Testis (tissue), 3 donors: ENCODE data around the gene MRPL34. TPM values are rescaled to one million over a fixed set of nuclear protein-coding genes. Genes with fewer than 3 reads are reported as not detected.
"Not testable (repeated sequence)": the region's sequence is repeated elsewhere in the genome, so short reads cannot be mapped to it uniquely, and the experiment has no call there.

Experiments used
- DNase-seq: peaks from one replicate; pipeline ENCODE4 v3.0.0-alpha.2; 2019
- H3K27ac ChIP-seq, 2 donors: fragments of 200-600 bp; sonication (generic); one replicate each; pipeline ENCODE4 v1.5.1; 2019
- H3K27me3 ChIP-seq: fragments of 200-600 bp; sonication (generic); one replicate; pipeline ENCODE4 v1.5.1; 2019
- H3K36me3 ChIP-seq: fragments of 200-600 bp; sonication (generic); one replicate; pipeline ENCODE4 v1.5.1; 2017; ENCODE audit warnings: low read depth; ENCODE audit errors: missing control alignments
- H3K4me1 ChIP-seq: fragments of 200-600 bp; sonication (generic); one replicate; pipeline ENCODE4 v1.5.1; 2019
- H3K4me3 ChIP-seq, 2 donors: fragments of 200-600 bp; sonication (generic); one replicate each; pipeline ENCODE4 v1.5.1; 2017 to 2019
- H3K9me3 ChIP-seq: fragments of 200-600 bp; sonication (generic); one replicate; pipeline ENCODE4 v1.5.1; 2017
- POLR2A ChIP-seq: fragments of 450-650 bp; IDR thresholded peaks from one replicate; pipeline ENCODE4 v1.6.1; 2017; ENCODE audit warnings: antibody characterized with exemption, mild to moderate bottlenecking, moderate library complexity
- WGBS, 2 donors: methylation state at CpG; one replicate each; pipeline ENCODE4 v1.1.5; 2018; 5-methylcytosine and 5-hydroxymethylcytosine counted together
- intact Hi-C: fragments of 100-400 bp; cut with DNase I; formaldehyde crosslinking; loops from one replicate; pipeline ENCODE4 v1.15.1; 2023; ENCODE audit warnings: low total_unique reads
- polyA plus RNA-seq: library from polyadenylated mRNA; stranded (reverse); fragments of 350-450 nt; fragmentation: Illumina TruSeq; extraction: RNeasy Lipid Tissue Mini Kit (QIAGEN cat#74804); gene quantifications from one replicate; pipeline ENCODE4 v1.2.3, GENCODE V29; 2014; ENCODE audit warnings: low read depth, low replicate concordance; ENCODE audit not compliant: insufficient read depth
- total RNA-seq, 2 donors: library from RNA; depleted of rRNA; stranded (reverse); fragments of >200 nt; gene quantifications; one replicate each; pipeline ENCODE4 v1.2.3, GENCODE V29; 2016
- TF ChIP-seq, protein P1 (sequence below), 3 experiments: fragments of 450-650 bp in 2 of 3; fragments of 200-600 bp in 1 of 3; sonication (generic) in 1 of 3; IDR thresholded peaks; one replicate each; pipeline ENCODE4 v1.5.1; 2016 to 2019; ENCODE audit warnings: antibody characterized with exemption in 3 of 3, mild to moderate bottlenecking in 2 of 3, moderate library complexity in 1 of 3

MRPL34 gene
- total and polyA plus RNA-seq, 3 donors from 2014 or later = 126 to 206 (median 180) TPM

DNA sequence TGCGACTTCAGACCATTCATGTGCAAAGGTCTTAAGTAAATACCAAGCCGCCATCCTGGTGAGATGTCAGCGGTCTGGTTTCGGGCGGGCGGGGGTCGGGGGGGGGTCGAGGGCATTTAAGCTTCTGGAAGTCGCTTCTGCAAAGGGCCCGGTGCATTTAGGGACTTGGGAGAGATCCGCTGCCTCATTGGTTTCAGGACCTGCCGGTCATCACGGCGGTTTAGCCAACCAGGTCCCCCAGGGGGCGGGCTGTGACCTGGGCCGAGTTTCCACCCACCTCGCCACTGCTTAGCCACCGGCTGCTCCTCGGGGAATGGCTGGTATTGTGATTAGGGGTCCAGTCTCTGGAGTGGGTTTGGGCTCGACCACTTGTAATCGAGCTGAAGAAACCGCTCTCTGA, 16.2 kb upstream of the MRPL34 start:
- peak; percentile 82 for DNase-seq
- H3K9me3 ChIP-seq = no peaks in the 10 kb centered on the region

DNA sequence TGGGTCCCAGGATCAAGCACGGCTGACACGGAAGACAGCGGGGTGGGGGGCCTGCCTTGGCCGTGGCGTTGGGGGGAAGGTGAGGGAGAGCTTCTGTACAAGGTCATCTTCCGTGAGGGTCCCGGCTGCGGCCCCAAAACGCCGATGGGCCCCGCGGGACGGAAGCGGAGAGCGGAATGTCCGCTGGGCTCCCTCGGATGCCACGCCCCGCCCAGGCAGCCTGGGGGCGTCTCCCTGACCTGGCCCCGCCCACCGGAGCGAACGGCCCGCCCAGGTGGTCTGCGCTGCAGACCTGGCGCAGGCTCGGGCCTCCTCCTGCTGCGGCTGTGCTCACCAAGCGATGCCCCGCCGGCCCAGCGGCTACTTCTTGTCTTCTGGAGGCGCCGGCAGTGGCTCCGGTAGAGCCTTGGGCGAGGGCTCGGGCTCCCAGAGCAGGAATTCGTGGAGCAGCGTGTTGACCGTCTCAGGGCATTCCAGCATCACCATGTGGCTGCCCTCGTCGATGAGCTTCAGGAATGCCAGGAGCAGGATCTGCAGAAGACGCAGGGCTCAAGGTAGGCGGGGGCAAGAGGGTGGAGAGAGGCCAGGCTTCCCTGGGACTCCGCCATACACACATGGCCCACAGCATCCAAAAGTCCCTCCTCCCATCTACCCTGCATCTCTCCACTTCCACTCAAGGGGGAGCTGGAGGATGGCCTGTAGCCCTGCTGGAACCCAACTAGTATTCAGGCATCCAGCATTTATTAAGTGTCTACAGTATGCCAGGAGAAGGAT, 13.2 kb upstream of the MRPL34 start:
- no peaks in the 10 kb centered on the region for H3K27me3 ChIP-seq
- H3K4me3 ChIP-seq = peak overlapping the region in 1 of 2 donors; percentile 33
- no peak overlapping the region for H3K27ac ChIP-seq
- intact Hi-C loops = no loop called here
- TF ChIP-seq, protein P1, sequence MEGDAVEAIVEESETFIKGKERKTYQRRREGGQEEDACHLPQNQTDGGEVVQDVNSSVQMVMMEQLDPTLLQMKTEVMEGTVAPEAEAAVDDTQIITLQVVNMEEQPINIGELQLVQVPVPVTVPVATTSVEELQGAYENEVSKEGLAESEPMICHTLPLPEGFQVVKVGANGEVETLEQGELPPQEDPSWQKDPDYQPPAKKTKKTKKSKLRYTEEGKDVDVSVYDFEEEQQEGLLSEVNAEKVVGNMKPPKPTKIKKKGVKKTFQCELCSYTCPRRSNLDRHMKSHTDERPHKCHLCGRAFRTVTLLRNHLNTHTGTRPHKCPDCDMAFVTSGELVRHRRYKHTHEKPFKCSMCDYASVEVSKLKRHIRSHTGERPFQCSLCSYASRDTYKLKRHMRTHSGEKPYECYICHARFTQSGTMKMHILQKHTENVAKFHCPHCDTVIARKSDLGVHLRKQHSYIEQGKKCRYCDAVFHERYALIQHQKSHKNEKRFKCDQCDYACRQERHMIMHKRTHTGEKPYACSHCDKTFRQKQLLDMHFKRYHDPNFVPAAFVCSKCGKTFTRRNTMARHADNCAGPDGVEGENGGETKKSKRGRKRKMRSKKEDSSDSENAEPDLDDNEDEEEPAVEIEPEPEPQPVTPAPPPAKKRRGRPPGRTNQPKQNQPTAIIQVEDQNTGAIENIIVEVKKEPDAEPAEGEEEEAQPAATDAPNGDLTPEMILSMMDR (IDR thresholded peaks at IDR 0.05) = peak in 2 of 3 experiments; percentile 15 to 17
- no peak for TF ChIP-seq POLR2A
- H3K9me3 ChIP-seq = no peaks in the 10 kb centered on the region
- H3K36me3 ChIP-seq = no peaks in the 10 kb centered on the region
- WGBS, 2 donors = 43% methylated on average over 6 to 36 of the region's 46 CpGs
- peak; percentile 53 for DNase-seq
- H3K4me1 ChIP-seq = no peaks in the 10 kb centered on the region

More for the DNA sequence above, 16.2 kb upstream of the MRPL34 start:
- H3K27me3 ChIP-seq = no peaks in the 10 kb centered on the region
- intact Hi-C loops = loop anchor here (10.0 kb wide), 1 partner anchor 225 kb away; no protein-coding TSS in a partner anchor
- WGBS, 2 donors = 10 to 14% methylated on average over 10 to 22 of the region's 22 CpGs
- TF ChIP-seq POLR2A = no peak
- TF ChIP-seq, protein P1 (IDR thresholded peaks at IDR 0.05) = no peak
- no peak overlapping the region for H3K27ac ChIP-seq
- no peaks in the 10 kb centered on the region for H3K4me1 ChIP-seq
- no peaks in the 10 kb centered on the region for H3K36me3 ChIP-seq
- no peak overlapping the region for H3K4me3 ChIP-seq

DNA sequence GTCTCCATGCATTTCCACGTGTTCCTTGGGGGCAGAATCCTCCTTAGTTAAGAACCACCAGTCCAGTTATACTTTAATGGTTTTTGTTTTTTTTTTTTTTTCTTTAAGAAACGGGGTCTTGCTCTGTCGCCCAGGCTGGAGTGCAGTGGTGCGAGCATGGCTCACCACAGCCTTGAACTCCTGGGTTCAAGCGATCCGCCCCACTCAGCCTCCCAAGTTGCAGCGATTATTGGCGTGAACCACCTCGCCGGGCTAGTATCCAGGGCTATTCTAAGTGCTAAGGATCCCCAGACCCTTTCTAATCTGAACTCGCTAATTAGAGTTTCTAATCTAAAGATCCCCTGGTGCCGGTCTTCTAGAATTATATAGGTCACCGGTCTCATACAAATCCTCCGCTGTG, 12.1 kb upstream of the MRPL34 start:
- Histone ChIP-seq H3K9me3 (no peaks in the 10 kb centered on the region), H3K27me3 (no peaks in the 10 kb centered on the region), H3K36me3 (no peaks in the 10 kb centered on the region), H3K4me1 (no peaks in the 10 kb centered on the region), H3K4me3 (no peak overlapping the region), H3K27ac (no peak overlapping the region)
- DNase-seq = no peak
- 47 to 72% methylated on average over 14 of the region's 14 CpGs for WGBS, 2 donors
- TF ChIP-seq, protein P1 (IDR thresholded peaks at IDR 0.05) = no peak
- TF ChIP-seq POLR2A = no peak
- intact Hi-C loops = no loop called here

DNA sequence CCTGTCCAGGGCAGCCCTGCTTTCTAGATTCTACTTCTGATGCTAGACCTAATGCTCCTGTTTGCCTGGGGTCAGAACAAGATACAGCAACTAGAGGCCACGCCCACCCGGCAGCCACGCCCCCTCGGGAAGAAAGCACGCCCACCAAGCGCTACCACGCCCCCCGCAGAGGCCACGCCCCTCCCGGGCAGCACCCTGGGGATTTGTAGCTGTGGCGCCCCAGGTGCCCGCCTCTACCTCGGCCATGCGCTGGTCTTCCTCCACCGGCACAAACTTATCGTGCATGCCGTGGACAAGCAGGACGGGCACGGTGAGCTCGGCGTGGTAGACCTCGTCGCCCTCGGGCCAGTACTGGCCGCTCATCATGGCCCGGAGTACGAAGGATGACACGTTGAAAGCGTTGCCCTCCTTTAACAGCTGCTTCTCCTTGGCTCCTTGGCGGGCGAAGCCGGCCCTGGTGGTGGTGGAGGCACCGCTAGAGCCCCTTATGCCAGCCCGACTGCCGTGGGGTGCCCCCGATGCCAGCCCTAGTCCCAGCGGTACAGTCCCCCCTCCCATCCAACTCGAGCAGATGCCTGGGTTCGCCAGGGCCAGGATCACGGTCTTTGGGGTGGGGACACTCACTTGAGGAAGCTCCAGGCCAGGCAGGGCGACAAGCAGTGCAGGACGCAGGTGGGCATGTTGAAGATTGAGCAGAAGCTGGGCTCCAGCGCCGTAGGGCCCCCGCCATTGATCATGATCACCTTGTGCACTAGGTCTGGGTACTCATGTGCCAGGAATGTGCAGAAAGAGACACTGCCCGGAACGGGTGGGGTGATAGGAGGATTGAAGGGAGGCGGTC, 11.4 kb upstream of the MRPL34 start:
- H3K4me1 ChIP-seq = no peaks in the 10 kb centered on the region
- peak; percentile 68 for DNase-seq
- H3K9me3 ChIP-seq = no peaks in the 10 kb centered on the region
- intact Hi-C loops = no loop called here
- no peaks in the 10 kb centered on the region for H3K27me3 ChIP-seq
- no peaks in the 10 kb centered on the region for H3K36me3 ChIP-seq
- 32 to 72% methylated on average over 17 to 48 of the region's 48 CpGs for WGBS, 2 donors
- peak overlapping the region in 1 of 2 donors; percentile 23 for H3K4me3 ChIP-seq
- no peak overlapping the region for H3K27ac ChIP-seq
- TF ChIP-seq POLR2A = no peak
- TF ChIP-seq, protein P1 (IDR thresholded peaks at IDR 0.05) = no peak

DNA sequence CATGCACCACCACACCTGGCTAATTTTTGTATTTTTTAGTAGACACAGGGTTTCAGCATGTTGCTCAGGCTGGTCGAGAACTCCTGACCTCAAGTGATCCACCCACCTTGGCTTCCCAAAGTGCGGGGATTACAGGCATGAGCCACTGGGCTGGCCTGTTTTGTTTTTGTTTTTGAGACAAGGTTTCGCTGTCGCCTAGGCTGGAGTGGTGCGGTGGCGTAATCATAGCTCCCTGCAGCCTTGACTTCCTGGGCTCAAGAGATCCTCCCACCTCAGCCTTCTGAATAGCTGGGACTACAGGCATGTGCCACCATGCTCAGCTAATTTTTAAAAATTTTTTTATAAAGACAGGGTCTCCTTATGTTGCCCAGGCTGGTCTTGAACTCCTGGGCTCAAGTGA, 10.1 kb upstream of the MRPL34 start:
- DNase-seq, intact Hi-C loops, H3K36me3 ChIP-seq, H3K27ac ChIP-seq, H3K4me3 ChIP-seq, H3K27me3 ChIP-seq, H3K4me1 ChIP-seq, H3K9me3 ChIP-seq: not testable (repeated sequence)
- WGBS, 2 donors = 83% methylated on average over 6 of the region's 6 CpGs
